WTC11 (cell line): ENCODE results near the gene B3GNT9. TPM values are rescaled to one million over a fixed set of nuclear protein-coding genes. Genes with fewer than 3 reads are reported as not detected.

Experiments
- ATAC-seq: fragments of 200-7000 bp; cut with Tn5 transposase; 2 replicates; pipeline ENCODE4 v1.10.0; 2021; ENCODE audit warnings: mild to moderate bottlenecking, moderate library complexity
- CTCF ChIA-PET: fragments of 300-600 bp; sonication (Branson Sonifier 250); formaldehyde crosslinking; loops from one replicate; lab custom pipeline; 2021; ENCODE audit warnings: antibody characterized with exemption; lab: Charles Lee
- POLR2A ChIA-PET: fragments of 350-600 bp; sonication (Branson Sonifier 250); formaldehyde crosslinking; loops from one replicate; lab custom pipeline; 2021; ENCODE audit warnings: antibody characterized with exemption; lab: Charles Lee
- DNase-seq: peaks from one replicate; pipeline ENCODE4 v3.0.0; 2021; ENCODE audit warnings: low spot score
- H3K27ac Mint-ChIP-seq: 2 replicates; pipeline ENCODE4 v1.8.0; 2021; ENCODE audit warnings: mixed read lengths
- H3K27me3 Mint-ChIP-seq: 2 replicates; pipeline ENCODE4 v1.8.0; 2021; ENCODE audit warnings: low read depth, mild to moderate bottlenecking, moderate library complexity, mixed read lengths
- H3K36me3 Mint-ChIP-seq: 2 replicates; pipeline ENCODE4 v1.8.0; 2021; ENCODE audit warnings: mixed read lengths
- H3K4me1 Mint-ChIP-seq: 2 replicates; pipeline ENCODE4 v1.8.0; 2022; ENCODE audit warnings: mixed read lengths
- H3K4me3 Mint-ChIP-seq: 2 replicates; pipeline ENCODE4 v1.8.0; 2021; ENCODE audit warnings: mild to moderate bottlenecking, moderate library complexity, mixed read lengths
- H3K9me3 Mint-ChIP-seq: 2 replicates; pipeline ENCODE4 v1.8.0; 2021; ENCODE audit warnings: mixed read lengths
- CBFB ChIP-seq: sonication (generic); formaldehyde crosslinking; IDR thresholded peaks from 2 replicates; pipeline ENCODE4 v1.8.1; 2022; ENCODE audit warnings: mild to moderate bottlenecking, low read depth, missing genetic modification reagents
- CDX4 ChIP-seq: fragments of 250-450 bp; sonication (Bioruptor Pico); IDR thresholded peaks from 2 replicates; pipeline ENCODE4 v1.9.0; 2021; ENCODE audit warnings: moderate library complexity, mild to moderate bottlenecking, inconsistent platforms, borderline replicate concordance
- CREB1 ChIP-seq: sonication (generic); formaldehyde crosslinking; IDR thresholded peaks from 2 replicates; pipeline ENCODE4 v1.8.0; 2023; ENCODE audit warnings: mild to moderate bottlenecking, missing genetic modification reagents
- E2F5 ChIP-seq: sonication (generic); formaldehyde crosslinking; IDR thresholded peaks from 2 replicates; pipeline ENCODE4 v1.8.1; 2022; ENCODE audit warnings: mild to moderate bottlenecking, moderate library complexity, missing genetic modification reagents
- FOXK1 ChIP-seq: sonication (generic); formaldehyde crosslinking; IDR thresholded peaks from 2 replicates; pipeline ENCODE4 v1.8.0; 2022; ENCODE audit warnings: mild to moderate bottlenecking, moderate library complexity, missing genetic modification reagents
- FOXP1 ChIP-seq: sonication (generic); formaldehyde crosslinking; IDR thresholded peaks from 2 replicates; pipeline ENCODE4 v1.8.0; 2022; ENCODE audit warnings: missing genetic modification reagents, mild to moderate bottlenecking, moderate library complexity, borderline replicate concordance
- GTF2I ChIP-seq: fragments of 250-450 bp; sonication (Bioruptor Pico); conservative IDR thresholded peaks from 2 replicates; pipeline ENCODE4 v1.4.0; 2021; ENCODE audit warnings: mild to moderate bottlenecking
- HMGA2 ChIP-seq: fragments of 250-450 bp; sonication (Bioruptor Pico); IDR thresholded peaks from 2 replicates; pipeline ENCODE4 v1.4.0; 2021; ENCODE audit warnings: mild to moderate bottlenecking, moderate library complexity
- MAX ChIP-seq: sonication (generic); formaldehyde crosslinking; IDR thresholded peaks from 2 replicates; pipeline ENCODE4 v1.8.0; 2022; ENCODE audit warnings: mild to moderate bottlenecking, missing genetic modification reagents
- NFYB ChIP-seq: sonication (generic); formaldehyde crosslinking; conservative IDR thresholded peaks from 2 replicates; pipeline ENCODE4 v1.8.0; 2022; ENCODE audit warnings: low read depth, missing genetic modification reagents
- RELA ChIP-seq: sonication (generic); formaldehyde crosslinking; IDR thresholded peaks from 2 replicates; pipeline ENCODE4 v1.8.1; 2022; ENCODE audit warnings: missing genetic modification reagents, mild to moderate bottlenecking, borderline replicate concordance
- SMAD4 ChIP-seq: sonication (generic); formaldehyde crosslinking; IDR thresholded peaks from 2 replicates; pipeline ENCODE4 v1.8.0; 2022; ENCODE audit warnings: mild to moderate bottlenecking, missing genetic modification reagents
- TEAD1 ChIP-seq: sonication (generic); formaldehyde crosslinking; IDR thresholded peaks from 2 replicates; pipeline ENCODE4 v1.8.0; 2022; ENCODE audit warnings: mild to moderate bottlenecking, missing genetic modification reagents
- USF1 ChIP-seq: sonication (generic); formaldehyde crosslinking; IDR thresholded peaks from 2 replicates; pipeline ENCODE4 v1.8.0; 2022; ENCODE audit warnings: mild to moderate bottlenecking, missing genetic modification reagents
- ZNF138 ChIP-seq: sonication (generic); formaldehyde crosslinking; conservative IDR thresholded peaks from 2 replicates; pipeline ENCODE4 v1.8.1; 2022; ENCODE audit warnings: mild to moderate bottlenecking, moderate library complexity, missing genetic modification reagents
- ZNF281 ChIP-seq: sonication (generic); formaldehyde crosslinking; IDR thresholded peaks from 2 replicates; pipeline ENCODE4 v1.8.0; 2023; ENCODE audit warnings: mild to moderate bottlenecking, missing genetic modification reagents
- ZNF317 ChIP-seq: sonication (generic); formaldehyde crosslinking; IDR thresholded peaks from 2 replicates; pipeline ENCODE4 v1.8.1; 2023; ENCODE audit warnings: low read depth, mild to moderate bottlenecking, moderate library complexity, missing genetic modification reagents, borderline replicate concordance
- ZNF423 ChIP-seq: fragments of 250-450 bp; sonication (Bioruptor Pico); IDR thresholded peaks from 2 replicates; pipeline ENCODE4 v2.1.2; 2022; ENCODE audit warnings: mild to moderate bottlenecking, moderate library complexity
- ZNF671 ChIP-seq: fragments of 250-450 bp; sonication (Bioruptor Pico); IDR thresholded peaks from 2 replicates; pipeline ENCODE4 v1.8.0; 2021; ENCODE audit warnings: mild to moderate bottlenecking
- total RNA-seq: library from RNA; stranded (reverse); gene quantifications from 3 replicates; pipeline ENCODE4 v1.2.3, GENCODE V29; 2021
- TF ChIP-seq, protein P1 (sequence below): fragments of 200-600 bp; IDR thresholded peaks from 2 replicates; pipeline ENCODE4 v1.8.0; 2022; ENCODE audit warnings: antibody characterized with exemption
- TF ChIP-seq, protein P2 (sequence below): fragments of 250-450 bp; sonication (Bioruptor Pico); IDR thresholded peaks from 2 replicates; pipeline ENCODE4 v2.1.2; 2022; ENCODE audit warnings: mild to moderate bottlenecking, moderate library complexity

B3GNT9 gene
- total RNA-seq, 1 experiment from 2014 or later: 6.4 TPM

- TF ChIP-seq FOXP1: peak; percentile 73; the same call in 1 of the 2 replicates
- TF ChIP-seq ZNF138 (CRISPR knock-in tag): no peak
- TF ChIP-seq FOXK1: peak; percentile 33; the same call in 1 of the 2 replicates
- TF ChIP-seq E2F5 (CRISPR knock-in tag): no peak
- TF ChIP-seq HMGA2 (CRISPR knock-in tag): no peak
- peak; percentile 80; the same call in 1 of the 2 replicates for TF ChIP-seq RELA
- TF ChIP-seq GTF2I: no peak
- TF ChIP-seq NFYB: 0 out of 2 replicates have a peak, but pooled peaks have one; percentile 30
- TF ChIP-seq CREB1 (CRISPR knock-in tag): peak; percentile 64; the same call in 1 of the 2 replicates
- TF ChIP-seq SMAD4 (CRISPR knock-in tag): peak; percentile 61; the same call in 1 of the 2 replicates
- no peak for TF ChIP-seq ZNF423
- TF ChIP-seq USF1 (CRISPR knock-in tag): peak; percentile 41; the same call in 1 of the 2 replicates
- peak; percentile 89 for TF ChIP-seq MAX
- 0 out of 2 replicates have a peak, but pooled peaks have one; percentile 57 for TF ChIP-seq TEAD1 (CRISPR knock-in tag)
- TF ChIP-seq, protein P1, sequence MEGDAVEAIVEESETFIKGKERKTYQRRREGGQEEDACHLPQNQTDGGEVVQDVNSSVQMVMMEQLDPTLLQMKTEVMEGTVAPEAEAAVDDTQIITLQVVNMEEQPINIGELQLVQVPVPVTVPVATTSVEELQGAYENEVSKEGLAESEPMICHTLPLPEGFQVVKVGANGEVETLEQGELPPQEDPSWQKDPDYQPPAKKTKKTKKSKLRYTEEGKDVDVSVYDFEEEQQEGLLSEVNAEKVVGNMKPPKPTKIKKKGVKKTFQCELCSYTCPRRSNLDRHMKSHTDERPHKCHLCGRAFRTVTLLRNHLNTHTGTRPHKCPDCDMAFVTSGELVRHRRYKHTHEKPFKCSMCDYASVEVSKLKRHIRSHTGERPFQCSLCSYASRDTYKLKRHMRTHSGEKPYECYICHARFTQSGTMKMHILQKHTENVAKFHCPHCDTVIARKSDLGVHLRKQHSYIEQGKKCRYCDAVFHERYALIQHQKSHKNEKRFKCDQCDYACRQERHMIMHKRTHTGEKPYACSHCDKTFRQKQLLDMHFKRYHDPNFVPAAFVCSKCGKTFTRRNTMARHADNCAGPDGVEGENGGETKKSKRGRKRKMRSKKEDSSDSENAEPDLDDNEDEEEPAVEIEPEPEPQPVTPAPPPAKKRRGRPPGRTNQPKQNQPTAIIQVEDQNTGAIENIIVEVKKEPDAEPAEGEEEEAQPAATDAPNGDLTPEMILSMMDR: no peak
Measured at GRCh38 chr16:67154578-67155294, 3.9 kb upstream of the B3GNT9 start (continued).

DNA sequence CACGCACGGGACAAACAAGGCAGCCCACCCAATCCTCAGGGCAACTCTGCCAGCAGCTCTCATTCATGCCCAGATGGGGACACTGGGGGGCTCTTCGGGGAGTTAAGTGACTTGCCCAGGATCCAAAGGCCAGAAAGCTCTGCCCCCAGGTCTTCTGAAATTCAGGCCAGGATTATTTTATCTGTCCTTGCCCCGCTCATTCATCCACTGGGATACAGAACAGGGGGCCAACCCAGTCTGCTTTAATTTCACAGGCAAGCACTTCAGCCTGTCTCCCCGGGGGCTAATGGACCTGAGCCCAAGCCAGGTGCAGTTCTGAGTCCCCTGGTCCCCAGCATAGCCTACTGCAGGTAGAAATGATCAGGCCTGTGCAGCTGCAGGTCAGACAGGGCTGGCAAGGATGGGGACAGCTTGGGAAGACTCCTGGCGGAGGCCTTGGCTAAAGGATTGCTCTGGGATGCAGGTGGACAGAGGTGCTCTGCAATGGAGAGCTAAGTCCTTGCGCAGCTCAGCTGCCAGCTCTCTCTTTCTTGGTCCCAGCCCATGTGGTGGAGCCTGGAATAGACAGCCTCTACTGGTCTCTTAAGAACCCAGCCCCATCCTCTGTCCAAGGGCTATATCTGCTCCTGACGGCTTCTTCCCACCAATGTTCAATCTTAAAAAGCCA, 766 bp upstream of the B3GNT9 start:
- Mint-ChIP-seq H3K9me3 (no peaks in the 10 kb centered on the region), H3K4me3 (peak overlapping the region; percentile 75), H3K27ac (no peak overlapping the region), H3K4me1 (peaks cover 8% of the 10 kb centered on the region), H3K27me3 (peaks cover 65% of the 10 kb centered on the region), H3K36me3 (peaks cover 8% of the 10 kb centered on the region)
- POLR2A ChIA-PET: interaction anchor here (0.6 to 1.1 kb wide), 3 partner anchors 34 to 194 kb away, joined by 3 read pairs; no protein-coding TSS in a partner anchor
- ATAC-seq: no peak
- CTCF ChIA-PET: interaction anchor here (0.7 to 15.3 kb wide), 23 partner anchors 9 to 248 kb away, joined by 3 to 386 read pairs (median 5); partner anchors contain the start of genes CES3, ELMO3, FBXL8 and FHOD1
- DNase-seq: no peak
- TF ChIP-seq CDX4 (no peak), CBFB (no peak), ZNF317 (CRISPR knock-in tag) (no peak), ZNF281 (no peak), ZNF671 (CRISPR knock-in tag) (no peak)
- TF ChIP-seq, protein P2, sequence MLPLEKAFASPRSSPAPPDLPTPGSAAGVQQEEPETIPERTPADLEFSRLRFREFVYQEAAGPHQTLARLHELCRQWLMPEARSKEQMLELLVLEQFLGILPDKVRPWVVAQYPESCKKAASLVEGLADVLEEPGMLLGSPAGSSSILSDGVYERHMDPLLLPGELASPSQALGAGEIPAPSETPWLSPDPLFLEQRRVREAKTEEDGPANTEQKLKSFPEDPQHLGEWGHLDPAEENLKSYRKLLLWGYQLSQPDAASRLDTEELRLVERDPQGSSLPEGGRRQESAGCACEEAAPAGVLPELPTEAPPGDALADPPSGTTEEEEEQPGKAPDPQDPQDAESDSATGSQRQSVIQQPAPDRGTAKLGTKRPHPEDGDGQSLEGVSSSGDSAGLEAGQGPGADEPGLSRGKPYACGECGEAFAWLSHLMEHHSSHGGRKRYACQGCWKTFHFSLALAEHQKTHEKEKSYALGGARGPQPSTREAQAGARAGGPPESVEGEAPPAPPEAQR: no peak
